Measurements from ENCODE around the gene KIAA2012.

KIAA2012 gene

GRCh38 chr2:202193305-202193704, 120.2 kb downstream of the KIAA2012 start:
- Histone ChIP-seq H3K9me3 (ENCODE audit: control insufficient read depth, low read length) (no peaks in the 10 kb centered on the region), H3K4me2 (ENCODE audit: low read length) (no peak overlapping the region), H3K79me2 (no peaks in the 10 kb centered on the region), H3K4me1 (no peaks in the 10 kb centered on the region), H3K27ac (no peak overlapping the region), H3K27me3 (ENCODE audit: control insufficient read depth, insufficient read depth, low read length) (no peaks in the 10 kb centered on the region), H3K4me3 (ENCODE audit: low read depth, low read length) (no peak overlapping the region), H2AFZ (no peak overlapping the region), H3K9ac (no peak overlapping the region), H3K36me3 (ENCODE audit: control insufficient read depth, insufficient read depth, low read length) (no peaks in the 10 kb centered on the region)
- no peak for TF ChIP-seq CTCF (IDR thresholded peaks at IDR 0.05)

- Histone ChIP-seq H3K9ac (no peak overlapping the region), H2AFZ (no peak overlapping the region), H3K36me3 (ENCODE audit: control insufficient read depth, insufficient read depth, low read length) (no peaks in the 10 kb centered on the region), H3K9me3 (ENCODE audit: control insufficient read depth, low read length) (no peaks in the 10 kb centered on the region), H3K27ac (no peak overlapping the region), H3K79me2 (no peaks in the 10 kb centered on the region), H3K4me1 (no peaks in the 10 kb centered on the region), H3K4me2 (ENCODE audit: low read length) (no peak overlapping the region), H3K4me3 (ENCODE audit: low read depth, low read length) (no peak overlapping the region), H3K27me3 (ENCODE audit: control insufficient read depth, insufficient read depth, low read length) (no peaks in the 10 kb centered on the region)
- TF ChIP-seq CTCF (IDR thresholded peaks at IDR 0.05): no peak
Measured at GRCh38 chr2:202193881-202194353, 120.9 kb downstream of the KIAA2012 start.

- Histone ChIP-seq H3K4me3 (ENCODE audit: low read depth, low read length) (no peak overlapping the region), H3K4me2 (ENCODE audit: low read length) (no peak overlapping the region), H3K9me3 (ENCODE audit: control insufficient read depth, low read length) (no peaks in the 10 kb centered on the region), H3K36me3 (ENCODE audit: control insufficient read depth, insufficient read depth, low read length) (no peaks in the 10 kb centered on the region), H3K27ac (no peak overlapping the region), H3K79me2 (no peaks in the 10 kb centered on the region), H2AFZ (no peak overlapping the region), H3K27me3 (ENCODE audit: control insufficient read depth, insufficient read depth, low read length) (no peaks in the 10 kb centered on the region), H3K4me1 (no peaks in the 10 kb centered on the region), H3K9ac (no peak overlapping the region)
- no peak for TF ChIP-seq CTCF (IDR thresholded peaks at IDR 0.05)
Measured at GRCh38 chr2:202194418-202194817, 121.4 kb downstream of the KIAA2012 start.

GRCh38 chr2:202196727-202197126, 123.7 kb downstream of the KIAA2012 start:
- Histone ChIP-seq H3K27me3 (ENCODE audit: control insufficient read depth, insufficient read depth, low read length) (no peaks in the 10 kb centered on the region), H3K4me1 (no peaks in the 10 kb centered on the region), H3K4me2 (ENCODE audit: low read length) (no peak overlapping the region), H3K9ac (no peak overlapping the region), H3K27ac (no peak overlapping the region), H3K36me3 (ENCODE audit: control insufficient read depth, insufficient read depth, low read length) (no peaks in the 10 kb centered on the region), H3K4me3 (ENCODE audit: low read depth, low read length) (no peak overlapping the region), H2AFZ (no peak overlapping the region), H3K9me3 (ENCODE audit: control insufficient read depth, low read length) (no peaks in the 10 kb centered on the region), H3K79me2 (no peaks in the 10 kb centered on the region)
- TF ChIP-seq CTCF (IDR thresholded peaks at IDR 0.05): no peak
